Endothelial cell of umbilical vein (primary cell): Measurements from ENCODE around the gene PLEKHG4B. TPM values are rescaled to one million over a fixed set of nuclear protein-coding genes. Genes with fewer than 3 reads are reported as not detected.
"Not testable (repeated sequence)": the region's sequence is repeated elsewhere in the genome, so short reads cannot be mapped to it uniquely, and the experiment has no call there.

Source experiments
- BruUV-seq: library from RNA; stranded (reverse); fragments of 400-500 nt; replicated peaks from 2 replicates; lab custom pipeline; 2021; lab: Mats Ljungman, UMichigan
- CTCF ChIA-PET: fragments of 300-600, 350-600 bp; sonication (Branson Sonifier 250); formaldehyde crosslinking; loops from one replicate; lab custom pipeline; 2021; ENCODE audit warnings: antibody characterized with exemption, inconsistent platforms; lab: Charles Lee
- POLR2A ChIA-PET: fragments of 300-600, 350-600 bp; sonication (Branson Sonifier 250); formaldehyde crosslinking; loops from one replicate; lab custom pipeline; 2021; ENCODE audit warnings: antibody characterized with exemption, inconsistent platforms; lab: Charles Lee
- DNase-seq: peaks from one replicate; pipeline ENCODE4 v3.0.0-alpha.2; 2011; ENCODE audit warnings: low read depth, low spot score
- FAIRE-seq: peaks from 2 replicates; lab custom pipeline; 2011; peaks lifted over from hg19 to GRCh38; lab: Jason Lieb, UNC
- H2AFZ ChIP-seq: 2 replicates; pipeline ENCODE4 v1.6.0; 2012; ENCODE audit warnings: low read depth, low read length, control low read depth, inconsistent platforms
- H3K27ac ChIP-seq: 2 replicates; pipeline ENCODE4 v1.5.1; 2011; ENCODE audit warnings: low read depth, mild to moderate bottlenecking, control low read depth, low read length, moderate library complexity; ENCODE audit not compliant: insufficient read depth
- H3K27me3 ChIP-seq, 2 experiments: 2 replicates each; pipeline versions ENCODE4 v1.6.0 to v1.6.1; 2011; ENCODE audit warnings: low read length in 2 of 2, mixed read lengths in 1 of 2; ENCODE audit not compliant: control insufficient read depth in 2 of 2, insufficient read depth in 2 of 2
- H3K36me3 ChIP-seq, 2 experiments: 2 replicates in 1 of 2; 3 replicates in 1 of 2; pipeline ENCODE4 v1.5.1; 2011; ENCODE audit warnings: low read length in 2 of 2, mild to moderate bottlenecking in 1 of 2, moderate library complexity in 1 of 2; ENCODE audit not compliant: control insufficient read depth in 2 of 2, insufficient read depth in 2 of 2; ENCODE audit errors: extremely low read depth in 1 of 2
- H3K4me1 ChIP-seq: 3 replicates; pipeline ENCODE4 v1.5.1; 2011; ENCODE audit warnings: mild to moderate bottlenecking, low read length; ENCODE audit not compliant: control insufficient read depth, insufficient read depth; ENCODE audit errors: extremely low read depth
- H3K4me2 ChIP-seq: 2 replicates; pipeline ENCODE4 v1.6.1; 2011; ENCODE audit warnings: low read length, control low read depth, mixed read lengths; ENCODE audit not compliant: insufficient read depth
- H3K4me3 ChIP-seq, 3 experiments: fragments of 200-600 bp in 1 of 3; sonication (generic), shearing (Covaris generic) in 1 of 3; replicated peaks in 1 of 3; 2 replicates each; pipeline ENCODE4 v1.5.1; 2011 to 2016; ENCODE audit warnings: control low read depth in 3 of 3, low read length in 3 of 3, mild to moderate bottlenecking in 2 of 3, inconsistent platforms in 1 of 3, low read depth in 1 of 3, moderate library complexity in 1 of 3; ENCODE audit not compliant: insufficient read depth in 1 of 3
- H3K79me2 ChIP-seq: 2 replicates; pipeline ENCODE4 v1.6.0; 2012; ENCODE audit warnings: low read length, inconsistent platforms; ENCODE audit not compliant: control insufficient read depth, insufficient read depth
- H3K9ac ChIP-seq: replicated peaks from 2 replicates; pipeline ENCODE3; 2011; ENCODE audit warnings: low read length, control low read depth; ENCODE audit not compliant: insufficient read depth; ENCODE audit errors: extremely low read depth
- H3K9me1 ChIP-seq: replicated peaks from 3 replicates; pipeline ENCODE4 v1.6.0; 2011; ENCODE audit warnings: mild to moderate bottlenecking, low read length; ENCODE audit not compliant: control insufficient read depth, insufficient read depth; ENCODE audit errors: extremely low read depth
- H3K9me3 ChIP-seq: replicated peaks from 2 replicates; pipeline ENCODE4 v1.5.1; 2012; ENCODE audit warnings: low read length, inconsistent platforms; ENCODE audit not compliant: control insufficient read depth, insufficient read depth
- H4K20me1 ChIP-seq: replicated peaks from 2 replicates; pipeline ENCODE3; 2011; ENCODE audit warnings: mild to moderate bottlenecking, low read length; ENCODE audit not compliant: control insufficient read depth, insufficient read depth; ENCODE audit errors: extremely low read depth
- EZH2 ChIP-seq: IDR thresholded peaks from 2 replicates; pipeline ENCODE4 v1.6.1; 2012; ENCODE audit warnings: borderline replicate concordance, low read depth, mild to moderate bottlenecking, moderate library complexity, low read length, inconsistent platforms; ENCODE audit not compliant: severe bottlenecking
- FOS ChIP-seq: IDR thresholded peaks from 2 replicates; pipeline ENCODE4 v1.6.1; 2011; ENCODE audit warnings: mild to moderate bottlenecking, low read length, moderate library complexity, borderline replicate concordance; ENCODE audit not compliant: insufficient read depth
- GATA2 ChIP-seq: IDR thresholded peaks from 2 replicates; pipeline ENCODE4 v1.7.0; 2011; ENCODE audit warnings: low read depth, mild to moderate bottlenecking, moderate library complexity, mixed read lengths, low read length; ENCODE audit not compliant: insufficient read length, insufficient read depth
- JUN ChIP-seq: IDR thresholded peaks from 2 replicates; pipeline ENCODE4 v1.6.1; 2011; ENCODE audit warnings: borderline replicate concordance, low read depth; ENCODE audit not compliant: insufficient read length, insufficient read depth
- MYC ChIP-seq: IDR thresholded peaks from one replicate; pipeline ENCODE4 v1.6.1; 2011; ENCODE audit warnings: mild to moderate bottlenecking, low read depth, low read length
- POLR2A ChIP-seq: IDR thresholded peaks from 2 replicates; pipeline ENCODE4 v1.6.1; 2012; ENCODE audit warnings: low read depth, mild to moderate bottlenecking, control low read depth, low read length
- POLR2AphosphoS5 ChIP-seq: IDR thresholded peaks from 2 replicates; pipeline ENCODE4 v1.6.1; 2012; ENCODE audit warnings: low read depth, mild to moderate bottlenecking, control low read depth, low read length, moderate library complexity; ENCODE audit not compliant: insufficient read depth
- dilution Hi-C: fragments of 300-500 bp; cut with MboI; formaldehyde crosslinking; loops from one replicate; pipeline ENCODE4 v1.15.0; 2019; ENCODE audit warnings: low sequenced_read_pairs; ENCODE audit not compliant: extremely low pct_ligation_motif_present
- intact Hi-C: fragments of 100-400 bp; cut with micrococcal nuclease; formaldehyde crosslinking; loops from one replicate; pipeline ENCODE4 v1.10.0; 2022
- polyA plus RNA-seq, 4 experiments: library from polyadenylated mRNA; depleted of rRNA in 3 of 4; stranded (reverse) in 3 of 4; unstranded in 1 of 4; fragments of >200 nt; gene quantifications; 2 replicates each; pipeline versions ENCODE4 v1.2.1 to v1.2.3, GENCODE V29; 2011 to 2012; ENCODE audit warnings: missing spikeins in 1 of 4
- total RNA-seq: library from RNA; stranded (reverse); gene quantifications from 2 replicates; pipeline ENCODE4 v1.2.3, GENCODE V29; 2021
- TF ChIP-seq, protein P1 (sequence below), 2 donors: IDR thresholded peaks; 1 replicate in 1 of 2; 2 replicates in 1 of 2; pipeline ENCODE4 v1.5.1; 2011; ENCODE audit warnings: low read length in 2 of 2, mild to moderate bottlenecking in 2 of 2, moderate library complexity in 2 of 2, control low read depth in 1 of 2, inconsistent platforms in 1 of 2, low read depth in 1 of 2; ENCODE audit not compliant: insufficient read depth in 1 of 2; ENCODE audit errors: extremely low read depth in 1 of 2
- TF ChIP-seq, protein P2 (sequence below): IDR thresholded peaks from 2 replicates; pipeline ENCODE4 v1.6.1; 2011; ENCODE audit not compliant: insufficient read depth, insufficient read length

The PLEKHG4B gene
- total and polyA plus RNA-seq, 2 donors (not counting 3 experiments of a cell fraction or from before 2014, with no cell fraction given): not detected

- no TSS peak for BruUV-seq
- no peak overlapping the region for H3K9ac ChIP-seq
- peaks cover 5% of the 10 kb centered on the region for H3K4me1 ChIP-seq
- dilution Hi-C loops: no loop called here
- CTCF ChIA-PET: interaction anchor here (0.6 kb wide), 1 partner anchor 40 kb away, joined by 3 read pairs; no protein-coding TSS in a partner anchor
- H3K27ac ChIP-seq: no peak overlapping the region
- H3K9me3 ChIP-seq: no peaks in the 10 kb centered on the region
- TF ChIP-seq JUN (no peak), EZH2 (no peak), FOS (no peak), MYC (no peak), POLR2A (no peak), POLR2AphosphoS5 (no peak), GATA2 (no peak)
- TF ChIP-seq, protein P1, sequence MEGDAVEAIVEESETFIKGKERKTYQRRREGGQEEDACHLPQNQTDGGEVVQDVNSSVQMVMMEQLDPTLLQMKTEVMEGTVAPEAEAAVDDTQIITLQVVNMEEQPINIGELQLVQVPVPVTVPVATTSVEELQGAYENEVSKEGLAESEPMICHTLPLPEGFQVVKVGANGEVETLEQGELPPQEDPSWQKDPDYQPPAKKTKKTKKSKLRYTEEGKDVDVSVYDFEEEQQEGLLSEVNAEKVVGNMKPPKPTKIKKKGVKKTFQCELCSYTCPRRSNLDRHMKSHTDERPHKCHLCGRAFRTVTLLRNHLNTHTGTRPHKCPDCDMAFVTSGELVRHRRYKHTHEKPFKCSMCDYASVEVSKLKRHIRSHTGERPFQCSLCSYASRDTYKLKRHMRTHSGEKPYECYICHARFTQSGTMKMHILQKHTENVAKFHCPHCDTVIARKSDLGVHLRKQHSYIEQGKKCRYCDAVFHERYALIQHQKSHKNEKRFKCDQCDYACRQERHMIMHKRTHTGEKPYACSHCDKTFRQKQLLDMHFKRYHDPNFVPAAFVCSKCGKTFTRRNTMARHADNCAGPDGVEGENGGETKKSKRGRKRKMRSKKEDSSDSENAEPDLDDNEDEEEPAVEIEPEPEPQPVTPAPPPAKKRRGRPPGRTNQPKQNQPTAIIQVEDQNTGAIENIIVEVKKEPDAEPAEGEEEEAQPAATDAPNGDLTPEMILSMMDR (IDR thresholded peaks at IDR 0.05; ENCODE audit: extremely low read depth in 1 of 2, insufficient read depth in 1 of 2, low read depth in 1 of 2, low read length in 2 of 2): no peak
- TF ChIP-seq, protein P2, sequence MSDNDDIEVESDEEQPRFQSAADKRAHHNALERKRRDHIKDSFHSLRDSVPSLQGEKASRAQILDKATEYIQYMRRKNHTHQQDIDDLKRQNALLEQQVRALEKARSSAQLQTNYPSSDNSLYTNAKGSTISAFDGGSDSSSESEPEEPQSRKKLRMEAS: no peak
- no peaks in the 10 kb centered on the region for H3K9me1 ChIP-seq
- H3K4me2 ChIP-seq: no peak overlapping the region
- DNase-seq (no peak), FAIRE-seq (no peak)
- H3K79me2 ChIP-seq: peaks cover 33% of the 10 kb centered on the region
- no peaks in the 10 kb centered on the region for H4K20me1 ChIP-seq
- H2AFZ ChIP-seq: no peak overlapping the region
- intact Hi-C loops: no loop called here
- peaks cover 0 to 2% of the 10 kb centered on the region in 2 experiments for H3K36me3 ChIP-seq
- POLR2A ChIA-PET: no interaction called here
- no peaks in the 10 kb centered on the region for H3K27me3 ChIP-seq
- no peak overlapping the region for H3K4me3 ChIP-seq
Measured at GRCh38 chr5:213803-214395, 121.9 kb downstream of the PLEKHG4B start.

- H3K9me1 ChIP-seq, CTCF ChIA-PET, DNase-seq, H2AFZ ChIP-seq, H3K9me3 ChIP-seq, H3K4me3 ChIP-seq, H3K27me3 ChIP-seq, FAIRE-seq, intact Hi-C loops, BruUV-seq, H3K27ac ChIP-seq, H4K20me1 ChIP-seq, POLR2A ChIA-PET, dilution Hi-C loops, H3K36me3 ChIP-seq, H3K9ac ChIP-seq, H3K4me2 ChIP-seq: not testable (repeated sequence)
- Histone ChIP-seq H3K79me2 (peaks cover 41% of the 10 kb centered on the region), H3K4me1 (peaks cover 13% of the 10 kb centered on the region)
Measured at GRCh38 chr5:215256-215655, 123.3 kb downstream of the PLEKHG4B start.

GRCh38 chr5:216076-216475 lies 124.1 kb downstream of the PLEKHG4B start:
- H2AFZ ChIP-seq, DNase-seq, BruUV-seq, intact Hi-C loops, H3K27me3 ChIP-seq, H3K4me2 ChIP-seq, H3K9me1 ChIP-seq, H3K27ac ChIP-seq, H3K4me3 ChIP-seq, H3K9ac ChIP-seq, CTCF ChIA-PET, FAIRE-seq, dilution Hi-C loops, H3K36me3 ChIP-seq, POLR2A ChIA-PET, H4K20me1 ChIP-seq, H3K9me3 ChIP-seq: not testable (repeated sequence)
- H3K4me1 ChIP-seq: peaks cover 20% of the 10 kb centered on the region
- H3K79me2 ChIP-seq: peaks cover 46% of the 10 kb centered on the region
